ENCODE data around the gene ACOT2.
A peak's percentile ranks its signal among the peaks of the same experiment; 100 is the strongest.

Gene ACOT2

DNA sequence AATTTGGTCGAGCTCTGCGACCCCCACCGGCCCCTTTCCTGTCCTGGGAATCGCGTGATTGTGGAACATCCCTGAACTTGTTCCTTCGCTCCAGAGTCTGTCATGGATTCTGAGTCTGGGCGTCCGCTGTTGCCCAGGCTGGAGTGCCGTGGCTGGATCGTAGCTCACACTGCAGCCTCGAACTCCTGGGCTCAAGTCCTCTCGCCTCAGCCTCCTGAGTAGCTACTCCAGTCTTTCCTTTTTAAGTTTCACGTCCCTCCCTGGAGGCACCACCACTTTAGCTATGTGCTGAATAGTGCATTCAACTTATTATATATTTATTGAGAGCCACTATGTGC lies 44.0 kb downstream of the ACOT2 start:
- peak overlapping the region; percentile 59 for H3K4me3 ChIP-seq (ENCODE audit: control insufficient read depth, low read depth, low read length)
- DNase-seq (ENCODE audit: low read depth): no peak
- TF ChIP-seq CTCF (IDR thresholded peaks at IDR 0.05; ENCODE audit: control insufficient read depth, insufficient read depth, low read depth, low read length, missing control alignments): no peak

DNA sequence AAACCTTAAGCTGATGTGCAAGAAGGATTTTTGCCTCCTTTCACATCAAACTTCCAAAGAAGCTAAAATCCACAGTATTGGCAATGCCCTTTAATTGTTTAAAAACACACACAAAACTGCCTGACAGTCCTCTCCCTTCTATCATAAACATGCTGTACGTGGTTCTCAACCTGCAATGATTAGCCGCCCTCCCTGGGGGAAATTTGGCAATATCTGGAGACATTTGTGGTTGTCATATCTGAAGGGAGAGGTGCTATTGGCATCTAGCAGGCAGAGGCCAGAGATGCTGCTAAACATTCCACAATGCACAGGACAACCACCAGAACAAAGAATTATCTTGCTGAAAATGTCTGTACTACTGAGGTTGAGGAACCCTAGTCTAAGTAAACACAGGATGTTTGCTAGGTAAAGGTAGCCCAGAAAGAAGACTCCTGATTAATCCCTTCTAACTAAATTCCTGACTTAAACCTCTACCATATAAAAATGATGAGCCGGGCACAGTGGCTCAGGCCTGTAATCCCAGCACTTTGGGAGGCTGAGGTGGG lies 44.5 kb downstream of the ACOT2 start:
- no peak for TF ChIP-seq CTCF (IDR thresholded peaks at IDR 0.05; ENCODE audit: control insufficient read depth, insufficient read depth, low read depth, low read length, missing control alignments)
- no peak overlapping the region for H3K4me3 ChIP-seq (ENCODE audit: control insufficient read depth, low read depth, low read length)
- DNase-seq (ENCODE audit: low read depth): no peak

DNA sequence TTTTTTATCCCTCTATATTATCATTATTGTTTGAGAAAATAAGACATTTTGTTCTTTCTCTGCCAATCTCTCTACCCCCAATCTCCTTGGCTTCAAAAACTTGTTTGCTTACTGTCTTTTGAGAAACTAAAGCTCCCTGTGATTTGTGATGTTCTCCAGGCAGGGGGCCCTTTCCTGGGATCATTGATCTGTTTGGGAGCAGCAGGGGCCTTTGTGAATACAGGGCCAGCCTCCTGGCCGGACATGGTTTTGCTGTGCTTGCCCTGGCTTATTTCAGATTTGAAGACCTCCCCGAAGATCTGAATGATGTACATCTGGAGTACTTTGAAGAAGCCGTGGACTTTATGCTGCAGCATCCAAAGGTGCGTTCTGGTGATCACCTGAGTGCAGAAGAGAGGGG lies 47.8 kb downstream of the ACOT2 start:
- H3K4me3 ChIP-seq (ENCODE audit: control insufficient read depth, low read depth, low read length): no peak overlapping the region
- DNase-seq (ENCODE audit: low read depth): no peak
- no peak for TF ChIP-seq CTCF (IDR thresholded peaks at IDR 0.05; ENCODE audit: control insufficient read depth, insufficient read depth, low read depth, low read length, missing control alignments)

GRCh38 chr14:73619524-73619923 lies 50.5 kb downstream of the ACOT2 start:
- TF ChIP-seq CTCF (IDR thresholded peaks at IDR 0.05; ENCODE audit: control insufficient read depth, insufficient read depth, low read depth, low read length, missing control alignments): no peak

GRCh38 chr14:73620268-73620667 lies 51.3 kb downstream of the ACOT2 start:
- H3K4me3 ChIP-seq (ENCODE audit: control insufficient read depth, low read depth, low read length): no peak overlapping the region
- DNase-seq (ENCODE audit: low read depth): no peak
- TF ChIP-seq CTCF (IDR thresholded peaks at IDR 0.05; ENCODE audit: control insufficient read depth, insufficient read depth, low read depth, low read length, missing control alignments): no peak

More at GRCh38 chr14:73619524-73619923, 50.5 kb downstream of the ACOT2 start:
- DNase-seq (ENCODE audit: low read depth): no peak
- H3K4me3 ChIP-seq (ENCODE audit: control insufficient read depth, low read depth, low read length): no peak overlapping the region

DNA sequence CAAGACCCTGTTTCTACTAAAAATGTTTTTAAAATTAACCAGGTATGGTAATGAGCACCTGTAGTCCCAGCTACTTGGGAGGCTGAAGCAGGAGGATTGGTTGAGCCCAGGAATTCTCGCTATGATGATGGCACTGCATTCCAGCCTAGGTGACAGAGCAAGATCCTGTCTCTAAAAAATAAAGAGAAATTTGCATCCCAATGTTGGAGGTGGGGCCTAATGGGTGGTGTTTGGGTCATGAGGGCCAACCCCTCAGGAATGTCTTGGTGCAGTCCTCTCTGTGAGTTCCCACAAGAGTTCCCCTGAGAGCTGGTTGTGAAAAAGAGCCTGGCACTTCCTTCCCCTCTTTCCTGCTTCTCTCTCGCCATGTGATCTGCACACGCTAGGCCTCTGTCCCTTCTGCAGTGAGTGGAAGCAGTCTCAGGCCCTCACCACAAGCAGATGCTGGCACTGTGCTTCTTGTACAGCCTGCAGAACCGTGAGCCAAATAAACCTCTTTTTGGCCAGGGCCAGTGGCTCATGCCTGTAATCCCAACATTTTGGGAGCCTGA lies 54.6 kb downstream of the ACOT2 start:
- no peak for TF ChIP-seq CTCF (IDR thresholded peaks at IDR 0.05; ENCODE audit: control insufficient read depth, insufficient read depth, low read depth, low read length, missing control alignments)
- no peak overlapping the region for H3K4me3 ChIP-seq (ENCODE audit: control insufficient read depth, low read depth, low read length)
- no peak for DNase-seq (ENCODE audit: low read depth)

All from AG09309 (cell line).